ACC112 (cell line): Measurements from ENCODE around the gene HERC3.
A peak's percentile ranks its signal among the peaks of the same experiment; 100 is the strongest.

ENCODE experiments used
- H2AFZ ChIP-seq: fragments of 200-600 bp; sonication (generic); one replicate; pipeline ENCODE4 v1.6.0; 2017; ENCODE audit warnings: antibody characterized with exemption, low read length; ENCODE audit not compliant: unreplicated experiment
- H3K27ac ChIP-seq: fragments of 200-600 bp; sonication (generic); 2 replicates; pipeline ENCODE4 v1.5.1; 2014; ENCODE audit warnings: low read depth, mild to moderate bottlenecking, antibody characterized with exemption, low read length, moderate library complexity
- H3K27me3 ChIP-seq: fragments of 200-600 bp; sonication (generic); 2 replicates; pipeline ENCODE4 v1.6.1; 2014; ENCODE audit warnings: mild to moderate bottlenecking, antibody characterized with exemption, low read length, moderate library complexity, mixed read lengths; ENCODE audit not compliant: insufficient read depth
- H3K36me3 ChIP-seq: fragments of 200-600 bp; sonication (generic); 2 replicates; pipeline ENCODE4 v1.6.1; 2016; ENCODE audit warnings: mild to moderate bottlenecking, antibody characterized with exemption, low read length, moderate library complexity, mixed read lengths; ENCODE audit not compliant: insufficient read depth
- H3K4me1 ChIP-seq: fragments of 200-600 bp; sonication (generic); one replicate; pipeline ENCODE4 v1.6.1; 2016; ENCODE audit warnings: low read length, mixed read lengths; ENCODE audit not compliant: insufficient read depth, unreplicated experiment, control insufficient read depth
- H3K4me3 ChIP-seq: fragments of 200-600 bp; sonication (generic); 2 replicates; pipeline ENCODE4 v1.5.1; 2014; ENCODE audit warnings: mild to moderate bottlenecking, low read depth, low read length
- H3K79me2 ChIP-seq: fragments of 200-600 bp; sonication (generic); one replicate; pipeline ENCODE4 v1.6.0; 2016; ENCODE audit warnings: low read length; ENCODE audit not compliant: control insufficient read depth, unreplicated experiment, insufficient read depth

The HERC3 gene

GRCh38 chr4:88659890-88660208 lies 67.6 kb downstream of the HERC3 start:
- Histone ChIP-seq H3K4me3 (no peak overlapping the region), H3K27me3 (no peaks in the 10 kb centered on the region), H3K36me3 (peaks cover 14% of the 10 kb centered on the region; the same call in 1 of the 2 replicates), H3K4me1 (peaks cover 41% of the 10 kb centered on the region), H2AFZ (peak overlapping the region; percentile 1), H3K79me2 (no peaks in the 10 kb centered on the region), H3K27ac (peak overlapping the region; percentile 95)

GRCh38 chr4:88660446-88661294 lies 68.4 kb downstream of the HERC3 start:
- H3K27me3 ChIP-seq: no peaks in the 10 kb centered on the region
- H3K27ac ChIP-seq: peak overlapping the region; percentile 95
- peaks cover 8% of the 10 kb centered on the region; the same call in 1 of the 2 replicates for H3K36me3 ChIP-seq
- peak overlapping the region; percentile 19 for H2AFZ ChIP-seq
- H3K79me2 ChIP-seq: no peaks in the 10 kb centered on the region
- H3K4me1 ChIP-seq: peaks cover 41% of the 10 kb centered on the region
- peak overlapping the region; percentile 35; the same call in 1 of the 2 replicates for H3K4me3 ChIP-seq

- Histone ChIP-seq H3K79me2 (no peaks in the 10 kb centered on the region), H3K27ac (peak overlapping the region; percentile 95), H3K4me3 (peak overlapping the region; percentile 39; the same call in 1 of the 2 replicates), H3K27me3 (no peaks in the 10 kb centered on the region), H2AFZ (no peak overlapping the region), H3K4me1 (peaks cover 41% of the 10 kb centered on the region), H3K36me3 (no peaks in the 10 kb centered on the region)
Measured at GRCh38 chr4:88661739-88662138, 69.5 kb downstream of the HERC3 start.

- Histone ChIP-seq H2AFZ (no peak overlapping the region), H3K4me3 (no peak overlapping the region), H3K79me2 (no peaks in the 10 kb centered on the region), H3K36me3 (no peaks in the 10 kb centered on the region; the same call in 1 of the 2 replicates), H3K4me1 (peaks cover 8% of the 10 kb centered on the region), H3K27me3 (no peaks in the 10 kb centered on the region), H3K27ac (no peak overlapping the region)
Measured at GRCh38 chr4:88672987-88673386, 80.7 kb downstream of the HERC3 start.

GRCh38 chr4:88673886-88674285 lies 81.6 kb downstream of the HERC3 start:
- Histone ChIP-seq H3K79me2 (no peaks in the 10 kb centered on the region), H3K27ac (no peak overlapping the region), H3K36me3 (no peaks in the 10 kb centered on the region; the same call in 1 of the 2 replicates), H3K4me3 (no peak overlapping the region), H2AFZ (no peak overlapping the region), H3K27me3 (no peaks in the 10 kb centered on the region), H3K4me1 (peaks cover 4% of the 10 kb centered on the region)

GRCh38 chr4:88674565-88674964 lies 82.3 kb downstream of the HERC3 start:
- Histone ChIP-seq H3K27me3 (no peaks in the 10 kb centered on the region), H2AFZ (no peak overlapping the region), H3K4me3 (no peak overlapping the region), H3K79me2 (no peaks in the 10 kb centered on the region), H3K27ac (no peak overlapping the region), H3K4me1 (peaks cover 4% of the 10 kb centered on the region), H3K36me3 (no peaks in the 10 kb centered on the region; the same call in none of the 2 replicates)

- no peaks in the 10 kb centered on the region; the same call in none of the 2 replicates for H3K36me3 ChIP-seq
- no peaks in the 10 kb centered on the region for H3K27me3 ChIP-seq
- no peak overlapping the region for H3K4me3 ChIP-seq
- H3K4me1 ChIP-seq: peaks cover 4% of the 10 kb centered on the region
- H3K79me2 ChIP-seq: no peaks in the 10 kb centered on the region
- no peak overlapping the region for H2AFZ ChIP-seq
- no peak overlapping the region for H3K27ac ChIP-seq
Measured at GRCh38 chr4:88674979-88675378, 82.7 kb downstream of the HERC3 start.

- Histone ChIP-seq H3K36me3 (no peaks in the 10 kb centered on the region; the same call in none of the 2 replicates), H3K27ac (no peak overlapping the region), H3K27me3 (no peaks in the 10 kb centered on the region)
Measured at GRCh38 chr4:88675543-88675942, 83.3 kb downstream of the HERC3 start.

GRCh38 chr4:88681209-88681608 lies 88.9 kb downstream of the HERC3 start:
- no peaks in the 10 kb centered on the region for H3K4me1 ChIP-seq
- no peak overlapping the region for H3K4me3 ChIP-seq
- H3K36me3 ChIP-seq: peaks cover 15% of the 10 kb centered on the region
- H3K27me3 ChIP-seq: no peaks in the 10 kb centered on the region
- no peak overlapping the region for H2AFZ ChIP-seq
- no peaks in the 10 kb centered on the region for H3K79me2 ChIP-seq
- H3K27ac ChIP-seq: no peak overlapping the region

More at GRCh38 chr4:88675543-88675942, 83.3 kb downstream of the HERC3 start:
- Histone ChIP-seq H3K4me3 (no peak overlapping the region), H3K79me2 (no peaks in the 10 kb centered on the region), H3K4me1 (peaks cover 4% of the 10 kb centered on the region), H2AFZ (no peak overlapping the region)

- Histone ChIP-seq H2AFZ (no peak overlapping the region), H3K4me1 (peaks cover 11% of the 10 kb centered on the region), H3K27me3 (no peaks in the 10 kb centered on the region), H3K27ac (peak overlapping the region; percentile 48), H3K36me3 (no peaks in the 10 kb centered on the region), H3K79me2 (no peaks in the 10 kb centered on the region), H3K4me3 (no peak overlapping the region)
Measured at GRCh38 chr4:88690355-88690754, 98.1 kb downstream of the HERC3 start.

GRCh38 chr4:88693792-88694191 lies 101.5 kb downstream of the HERC3 start:
- no peaks in the 10 kb centered on the region for H3K27me3 ChIP-seq

More at GRCh38 chr4:88693792-88694191, 101.5 kb downstream of the HERC3 start:
- peaks cover 11% of the 10 kb centered on the region for H3K4me1 ChIP-seq
- no peaks in the 10 kb centered on the region for H3K36me3 ChIP-seq
- no peak overlapping the region for H3K4me3 ChIP-seq
- H2AFZ ChIP-seq: no peak overlapping the region
- H3K27ac ChIP-seq: no peak overlapping the region
- no peaks in the 10 kb centered on the region for H3K79me2 ChIP-seq
